SK-MEL-5 (cell line): ENCODE results near the gene C9orf43. TPM values are rescaled to one million over a fixed set of nuclear protein-coding genes. Genes with fewer than 3 reads are reported as not detected.
"Not testable (repeated sequence)": the region's sequence is repeated elsewhere in the genome, so short reads cannot be mapped to it uniquely, and the experiment has no call there.

Experiments
- DNase-seq: peaks from one replicate; pipeline ENCODE4 v3.0.0-alpha.2; 2016; ENCODE audit warnings: low read depth, low spot score
- in situ Hi-C: cut with HindIII; loops from 2 replicates; pipeline ENCODE4 v1.10.0; 2016; ENCODE audit warnings: low sequenced_read_pairs, high pct_unique_total_duplicates, low pct_unique_long_range_greater_than_20kb
- total RNA-seq: library from RNA; depleted of rRNA; stranded (reverse); fragments of >200 nt; shearing (Covaris generic); gene quantifications from 2 replicates; pipeline ENCODE4 v1.2.3, GENCODE V29; 2014

C9orf43 gene
- total RNA-seq, 1 experiment from 2014 or later: 1.1 TPM

DNA sequence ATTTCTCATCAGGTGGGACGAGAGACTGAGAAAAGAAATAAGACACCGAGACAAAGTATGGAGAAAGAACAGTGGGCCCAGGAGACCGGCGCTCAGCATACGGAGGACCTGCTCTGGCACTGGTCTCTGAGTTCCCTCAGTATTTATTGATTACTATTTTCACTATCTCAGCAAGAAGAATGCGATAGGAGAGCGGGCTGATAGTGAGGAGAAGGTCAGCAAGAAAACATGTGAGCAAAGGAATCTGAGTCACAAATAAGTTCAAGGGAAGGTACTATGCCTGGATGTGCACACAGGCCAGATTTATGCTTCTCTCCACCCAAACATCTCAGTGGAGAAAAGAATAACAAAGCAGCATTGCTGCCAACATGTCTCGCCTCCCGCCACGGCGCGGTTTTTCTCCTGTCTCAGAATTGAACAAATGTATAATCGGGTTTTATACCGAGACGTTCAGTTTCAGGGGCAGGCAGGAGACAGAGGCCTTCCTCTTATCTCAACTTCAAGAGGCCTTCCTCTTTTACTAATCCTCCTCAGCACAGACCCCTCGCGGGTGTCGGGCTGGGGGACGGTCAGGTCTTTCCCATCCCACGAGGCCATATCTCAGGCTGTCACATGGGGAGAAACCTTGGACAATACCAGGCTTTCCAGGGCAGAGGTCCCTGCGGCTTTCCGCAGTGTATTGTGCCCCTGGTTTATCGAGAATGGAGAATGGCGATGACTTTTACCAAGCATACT, 31.3 kb upstream of the C9orf43 start:
- DNase-seq, in situ Hi-C loops: not testable (repeated sequence)

DNA sequence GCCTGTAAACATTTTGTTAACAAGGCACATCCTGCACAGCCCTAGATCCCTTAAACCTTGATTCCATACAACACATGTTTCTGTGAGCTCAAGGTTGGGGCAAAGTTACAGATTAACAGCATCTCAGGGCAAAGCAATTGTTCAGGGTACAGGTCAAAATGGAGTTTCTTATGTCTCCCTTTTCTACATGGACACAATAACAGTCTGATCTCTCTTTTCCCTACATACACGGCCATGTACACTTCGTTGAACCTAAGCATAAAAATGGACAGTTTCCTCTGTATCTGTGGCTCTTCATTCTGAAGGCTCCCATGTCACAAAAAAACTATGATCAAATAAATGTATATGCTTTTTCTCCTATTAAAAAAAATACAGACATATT, 30.7 kb upstream of the C9orf43 start:
- DNase-seq, in situ Hi-C loops: not testable (repeated sequence)

DNA sequence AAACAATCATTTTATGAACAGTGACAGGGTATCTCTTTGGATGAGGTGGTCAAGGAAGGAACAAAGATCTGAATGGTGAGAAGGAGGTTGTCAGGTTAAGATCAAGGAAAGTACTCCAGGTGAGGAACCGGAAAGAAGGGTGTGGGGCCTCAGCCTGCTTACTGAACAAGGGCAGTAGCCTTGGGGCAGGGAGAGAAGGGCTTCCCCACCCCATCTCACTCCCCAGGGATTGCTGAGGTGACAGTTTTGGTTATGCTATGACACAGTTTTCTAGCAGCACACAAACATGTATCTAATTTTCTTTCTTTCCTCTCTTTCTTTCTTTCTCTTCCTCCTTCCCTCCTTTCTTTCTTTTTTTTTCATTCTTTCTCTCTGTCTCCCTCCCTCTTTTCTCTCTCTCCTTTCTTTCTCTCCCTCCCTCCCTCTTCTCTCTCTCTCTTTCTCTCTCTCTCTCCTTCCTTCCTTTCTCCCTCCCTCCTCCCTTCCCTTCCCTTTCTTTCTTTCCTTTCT, 29.6 kb upstream of the C9orf43 start:
- DNase-seq: no peak
- in situ Hi-C loops: no loop called here

DNA sequence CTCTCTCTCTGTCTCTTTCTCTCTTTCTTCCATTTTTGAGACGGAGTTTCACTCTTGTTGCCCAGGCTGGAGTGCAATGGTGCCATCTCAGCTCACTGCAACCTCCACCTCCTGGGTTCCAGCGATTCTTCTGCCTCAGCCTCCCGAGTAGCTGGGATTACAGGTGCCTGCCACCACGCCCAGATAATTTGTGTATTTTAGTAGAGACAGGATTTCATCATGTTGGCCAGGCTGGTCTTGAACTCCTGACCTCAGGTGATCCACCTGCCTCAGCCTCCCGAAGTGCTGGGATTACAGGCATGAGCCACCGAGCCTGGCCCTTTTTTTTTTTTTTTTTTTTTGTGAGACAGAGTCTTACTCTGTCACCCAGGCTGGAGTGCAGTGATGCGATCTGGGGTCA, 29.1 kb upstream of the C9orf43 start:
- DNase-seq, in situ Hi-C loops: not testable (repeated sequence)

DNA sequence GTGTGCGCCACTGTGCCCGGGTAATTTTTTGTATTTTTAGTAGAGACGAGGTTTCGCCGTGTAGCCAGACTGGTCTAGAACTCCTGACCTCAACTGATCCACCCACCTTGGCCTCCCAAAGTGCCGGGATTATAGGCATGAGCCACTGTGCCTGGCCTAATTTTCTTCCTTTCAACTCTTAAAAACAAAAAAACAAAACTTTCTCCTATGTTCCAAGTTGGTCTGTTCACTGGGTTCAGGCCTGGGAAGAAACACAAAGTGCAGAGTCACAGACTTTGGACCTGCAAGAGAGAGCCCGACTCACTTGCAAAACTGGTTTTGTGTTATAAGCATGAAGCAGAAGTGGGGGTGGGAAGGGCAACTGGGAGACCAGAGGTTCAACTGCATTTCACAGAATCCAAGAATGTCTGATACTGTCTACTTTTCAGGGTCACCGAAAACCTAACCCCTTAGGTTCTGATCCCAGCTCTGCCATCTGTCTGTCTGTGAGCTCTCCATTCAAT, 28.6 kb upstream of the C9orf43 start:
- in situ Hi-C loops: no loop called here
- no peak for DNase-seq

DNA sequence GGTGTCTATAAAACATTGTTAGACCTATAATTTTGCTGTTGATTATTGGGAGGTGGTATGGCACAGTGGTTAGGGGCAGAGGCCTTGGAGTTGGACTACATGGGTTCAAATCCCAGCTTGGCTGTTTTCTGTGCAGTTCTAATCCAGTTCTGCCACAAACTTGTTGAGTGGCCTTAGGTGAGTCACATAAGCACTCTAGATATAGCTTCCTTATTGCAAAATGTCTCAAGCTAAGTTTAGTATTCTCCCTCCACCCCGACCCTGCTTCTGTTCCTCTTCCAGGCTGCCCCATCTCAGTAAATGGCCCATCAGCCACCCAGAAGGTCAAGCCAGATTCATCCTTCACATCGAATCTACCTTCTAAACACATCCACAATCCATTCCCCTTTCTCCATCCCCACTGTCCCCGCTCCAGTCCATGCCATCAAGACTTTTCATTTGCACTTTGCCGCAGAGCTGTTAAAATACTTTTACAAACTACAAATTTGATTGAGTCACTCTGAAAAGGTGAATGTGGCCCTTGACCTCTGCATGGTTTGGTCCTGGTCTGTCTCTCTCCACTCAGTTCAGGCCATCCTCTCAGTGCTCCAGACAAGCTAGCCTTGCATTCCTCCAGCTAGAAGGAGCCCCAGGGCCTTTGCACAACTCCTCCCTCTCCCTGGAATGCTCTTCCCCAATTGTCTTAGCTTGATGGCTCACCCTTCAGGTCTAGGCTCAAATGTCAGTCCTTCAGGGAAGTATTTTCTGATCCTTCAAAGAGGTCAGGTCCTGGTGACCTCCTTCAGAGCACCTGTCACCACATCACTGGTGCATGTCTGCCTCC, 23.8 kb upstream of the C9orf43 start:
- in situ Hi-C loops: no loop called here
- DNase-seq: no peak

DNA sequence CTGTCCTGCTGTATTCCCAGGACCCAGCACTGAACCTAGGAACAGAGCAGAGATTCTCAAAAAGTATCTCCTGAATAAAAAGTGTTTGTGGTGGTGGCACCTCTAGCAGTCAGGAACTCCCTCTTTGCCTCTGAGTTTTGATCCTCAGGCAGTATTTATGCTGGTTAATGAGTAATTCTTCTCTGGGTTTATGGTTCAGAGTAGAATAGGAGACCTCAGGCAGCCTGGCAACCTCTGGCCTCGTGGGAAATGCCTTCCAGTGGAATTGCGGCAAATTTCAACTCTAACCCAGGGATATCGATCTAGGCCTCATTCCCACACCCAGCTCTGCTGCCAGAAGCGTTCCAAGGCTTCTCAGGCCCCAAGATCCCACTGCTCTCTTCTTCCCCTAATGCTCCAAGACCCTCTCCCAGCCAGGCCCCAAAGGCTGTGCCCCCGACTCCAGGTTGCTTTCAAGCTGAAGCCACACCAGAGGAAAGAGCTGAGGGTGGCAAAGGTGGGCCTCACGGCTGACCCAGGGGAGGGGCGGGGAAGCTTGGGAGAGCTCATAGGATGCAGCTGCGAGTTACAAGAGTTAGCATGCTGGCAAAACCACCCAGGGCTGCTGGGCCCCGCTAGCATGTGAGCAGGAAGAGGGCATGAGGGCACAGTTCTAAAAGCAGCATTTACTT, 22.9 kb upstream of the C9orf43 start:
- DNase-seq: no peak
- in situ Hi-C loops: no loop called here

DNA sequence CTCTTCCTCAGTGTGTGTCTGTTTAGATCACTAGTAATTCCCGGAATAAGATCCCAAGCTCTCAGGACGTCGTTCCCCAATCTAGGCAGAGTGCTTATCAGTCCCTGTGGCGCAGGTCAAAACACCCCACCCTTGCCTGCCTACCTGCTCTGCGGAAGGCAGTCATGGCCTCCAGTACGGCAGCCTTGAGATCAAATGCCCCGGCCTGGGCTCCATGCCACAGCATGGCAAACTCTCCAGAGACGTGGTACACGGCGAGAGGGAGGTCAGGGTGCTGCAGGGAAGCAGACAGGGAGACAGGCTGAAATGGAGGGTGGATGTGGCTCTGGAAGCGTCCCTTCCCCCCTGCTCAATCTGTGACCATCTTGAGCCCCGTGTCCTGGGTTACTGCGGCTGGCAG, 21.7 kb upstream of the C9orf43 start:
- DNase-seq: no peak
- in situ Hi-C loops: no loop called here

DNA sequence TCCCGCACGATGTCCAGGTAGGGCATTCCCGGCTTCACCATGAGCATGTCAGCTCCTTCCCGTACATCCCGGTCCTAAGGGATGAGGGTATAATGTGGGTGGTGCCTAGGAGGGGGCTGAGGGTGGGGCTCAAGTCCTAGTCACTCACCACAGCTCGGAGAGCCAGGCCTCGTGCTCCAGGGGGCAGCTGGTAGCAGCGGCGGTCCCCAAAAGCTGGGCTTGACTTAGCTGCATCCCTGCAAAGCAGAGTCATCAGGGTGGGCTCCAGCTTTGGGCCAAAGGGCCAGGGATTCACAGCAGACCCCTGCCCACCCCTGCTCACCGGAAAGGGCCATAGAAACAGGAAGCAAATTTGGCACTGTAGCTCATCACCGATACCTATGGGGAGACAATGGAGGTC, 21.1 kb upstream of the C9orf43 start:
- in situ Hi-C loops: no loop called here
- DNase-seq: no peak

DNA sequence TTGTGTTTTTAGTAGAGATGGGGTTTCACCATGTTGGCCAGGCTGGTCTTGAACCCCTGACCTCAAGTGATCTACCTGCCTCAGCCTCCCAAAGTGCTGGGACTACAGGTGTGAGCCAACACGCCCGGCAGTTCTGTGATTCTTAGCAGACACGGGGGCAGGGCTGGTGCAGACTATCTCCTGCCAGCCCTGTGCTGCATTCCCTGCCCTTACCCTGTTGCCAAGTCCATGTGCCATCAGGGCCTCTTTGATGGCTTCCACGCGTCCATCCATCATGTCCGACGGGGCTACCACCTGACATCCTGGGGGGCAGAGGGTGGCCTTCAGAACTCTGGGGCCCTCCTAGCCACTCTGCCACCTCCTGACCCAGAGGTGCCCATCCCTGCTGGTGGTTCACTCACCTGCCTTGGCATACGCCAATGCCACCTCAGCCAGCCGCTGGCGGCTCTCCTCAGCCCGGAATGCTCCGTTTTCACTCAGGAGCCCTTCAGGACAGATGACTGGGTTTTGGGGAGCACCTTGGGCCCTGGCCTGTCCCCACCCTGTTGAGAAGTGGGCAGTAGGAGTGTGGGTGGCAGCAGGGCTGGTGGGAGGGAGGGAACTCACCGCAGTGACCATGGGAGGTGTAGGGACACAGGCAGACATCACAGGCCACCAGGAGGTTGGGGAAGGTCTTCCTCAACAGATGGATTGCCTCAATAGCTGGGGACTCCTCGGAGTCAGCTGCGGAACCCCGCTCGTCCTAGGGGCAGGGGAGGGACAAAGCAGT, 20.2 kb upstream of the C9orf43 start:
- no peak for DNase-seq
- in situ Hi-C loops: no loop called here

DNA sequence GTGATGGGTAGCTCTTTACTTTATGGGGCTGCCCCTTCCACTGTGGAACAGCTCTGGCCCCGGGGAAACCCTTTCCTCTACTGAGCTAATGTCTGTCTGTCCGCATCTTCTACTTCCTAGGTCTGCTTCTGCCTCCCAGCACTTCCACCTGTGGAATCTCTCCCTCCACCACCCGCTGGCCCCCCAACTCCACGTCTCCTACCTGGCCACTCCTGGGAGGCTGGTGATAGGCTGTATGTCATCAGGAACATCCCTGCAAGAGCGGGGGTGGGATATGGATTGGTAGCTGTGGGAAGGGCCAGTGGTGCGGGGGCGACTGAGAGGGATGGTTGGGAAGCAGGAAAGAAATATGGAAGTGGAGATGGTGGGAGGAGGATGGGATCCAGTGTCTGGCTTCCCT, 18.6 kb upstream of the C9orf43 start:
- in situ Hi-C loops: no loop called here
- no peak for DNase-seq

DNA sequence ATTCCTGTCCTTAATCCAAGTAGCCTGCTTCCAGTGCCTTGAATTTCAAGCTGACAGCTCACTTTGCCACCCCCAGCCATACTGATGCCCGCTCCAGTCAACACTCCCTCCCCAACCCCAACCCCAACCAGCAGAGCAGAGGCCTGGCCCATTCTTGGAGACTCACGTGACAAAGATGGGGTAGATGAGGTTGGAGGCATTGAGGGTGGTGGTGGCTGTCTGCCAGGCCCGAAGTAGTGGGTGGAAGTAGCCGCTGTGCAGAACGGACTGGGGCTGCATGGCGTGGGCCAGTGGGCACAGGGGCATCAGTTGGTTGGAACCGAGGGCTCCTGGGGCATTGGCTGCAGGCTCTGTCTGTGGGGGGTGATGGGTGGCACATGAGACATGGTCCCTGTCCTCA, 17.3 kb upstream of the C9orf43 start:
- in situ Hi-C loops: no loop called here
- no peak for DNase-seq

DNA sequence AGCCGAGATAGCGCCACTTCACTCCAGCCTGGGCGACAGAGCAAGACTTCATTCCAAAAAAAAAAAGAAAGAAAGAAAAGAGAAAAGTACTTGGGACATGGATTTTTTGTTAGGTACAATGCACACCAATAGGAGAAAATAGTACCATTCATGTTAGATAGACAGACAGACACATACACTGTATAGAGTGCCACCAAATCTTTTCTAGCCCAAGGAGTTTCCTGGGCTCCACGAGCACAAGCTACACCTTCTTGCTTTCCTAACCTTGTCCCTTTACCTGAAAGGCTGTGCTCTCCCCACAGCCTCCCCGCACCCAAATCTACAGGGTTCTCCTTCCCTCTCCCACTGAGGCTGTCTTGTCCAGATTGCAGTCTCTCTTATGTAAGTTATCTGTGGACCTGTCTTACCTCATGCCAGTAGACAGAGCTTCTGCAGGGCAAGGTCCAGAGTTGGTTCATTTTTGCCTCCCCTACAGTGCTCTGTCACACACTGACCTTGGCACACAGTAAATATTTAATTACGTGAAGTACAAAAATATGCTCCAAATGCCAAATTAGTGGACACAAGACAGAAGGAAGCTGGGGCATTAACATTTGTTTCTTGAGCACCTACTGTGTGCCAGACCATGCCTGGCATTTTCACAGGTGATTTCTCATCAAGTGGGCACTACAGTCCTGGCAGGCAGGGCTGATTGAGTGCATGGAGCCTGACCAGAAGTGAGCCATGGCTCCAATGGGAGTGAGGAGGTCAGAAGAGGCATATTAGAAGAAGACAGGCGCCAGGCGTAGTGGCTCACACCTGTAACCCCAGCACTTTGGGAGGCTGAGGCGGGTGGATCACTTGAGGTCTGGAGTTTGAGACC, 15.3 kb upstream of the C9orf43 start:
- no peak for DNase-seq
- in situ Hi-C loops: no loop called here

DNA sequence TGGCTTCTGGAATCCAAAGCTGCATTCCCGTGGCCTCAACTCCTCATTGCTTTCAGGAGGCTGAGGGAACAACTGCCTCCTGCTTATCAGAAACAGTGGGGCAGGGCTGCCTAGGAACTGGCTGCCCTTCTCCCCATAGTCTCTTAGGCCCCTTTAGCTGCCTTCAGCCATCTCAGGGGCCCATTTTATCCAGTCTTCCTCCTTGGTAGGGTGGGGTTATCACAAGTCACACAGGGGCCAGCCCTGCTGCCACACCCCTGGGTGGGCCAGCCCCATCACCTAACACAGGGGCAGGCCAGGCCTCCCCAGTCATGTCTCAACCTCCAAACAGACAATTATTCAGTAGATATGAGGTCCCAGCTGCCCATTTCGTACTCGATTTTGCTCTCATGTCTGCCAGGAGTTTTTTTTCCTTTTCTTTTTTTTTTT, 13.3 kb upstream of the C9orf43 start:
- in situ Hi-C loops: no loop called here
- DNase-seq: no peak

DNA sequence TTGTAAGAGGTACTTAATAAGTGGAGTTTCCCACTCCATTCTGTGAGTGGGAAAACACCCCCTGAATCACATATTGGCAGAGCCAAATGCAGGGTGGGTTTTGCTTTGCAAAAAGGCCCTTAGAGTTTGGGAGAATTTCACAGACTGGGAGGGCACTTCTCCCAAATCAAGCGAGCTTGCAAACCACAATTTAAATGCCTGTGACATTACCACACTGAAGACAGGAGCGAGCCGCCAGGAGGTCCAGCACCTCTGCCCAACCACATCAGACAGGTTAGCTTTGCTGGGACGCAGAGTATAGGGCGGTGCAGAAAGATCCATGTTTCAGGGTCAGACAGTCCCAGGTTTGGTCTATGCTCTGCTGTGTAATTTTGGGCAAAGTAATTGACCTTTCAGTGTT, 11.8 kb upstream of the C9orf43 start:
- in situ Hi-C loops: no loop called here

DNA sequence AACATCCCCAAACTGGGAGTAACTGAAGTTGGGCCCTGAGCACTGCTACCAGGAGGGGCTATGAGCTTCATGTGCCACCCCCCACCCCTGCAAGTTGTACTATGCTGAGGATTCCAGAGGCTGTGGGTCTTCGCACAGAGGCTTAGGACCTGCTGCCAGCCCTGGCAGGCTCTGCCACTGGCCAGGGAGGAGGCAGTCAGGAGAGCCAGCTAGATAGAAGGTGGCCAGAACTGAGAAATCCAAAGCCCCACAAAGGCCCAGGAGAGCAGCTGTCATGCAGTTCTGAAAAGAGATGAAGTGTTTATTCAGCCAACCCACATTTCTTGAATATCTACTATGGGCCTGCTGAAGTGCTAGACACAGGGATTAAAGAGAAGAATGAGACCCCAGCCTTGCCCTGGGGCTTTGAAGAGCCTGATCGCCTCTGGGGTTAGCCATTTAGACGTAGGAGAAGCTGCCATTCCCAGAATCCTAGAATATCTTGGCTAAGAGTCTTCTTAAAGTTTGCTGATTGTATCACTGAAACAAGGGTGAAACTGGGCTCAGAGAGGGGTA, 10.8 kb upstream of the C9orf43 start:
- DNase-seq: no peak
- in situ Hi-C loops: no loop called here

More for the DNA sequence above, 11.8 kb upstream of the C9orf43 start:
- DNase-seq: no peak
